HG02981 (cell line): ENCODE data around the gene CYP2C8.
"Not testable (repeated sequence)": the region's sequence is repeated elsewhere in the genome, so short reads cannot be mapped to it uniquely, and the experiment has no call there.

ENCODE experiments used
- ATAC-seq: cut with Tn5 transposase; IDR thresholded peaks from one replicate; pipeline ENCODE4 v1.9.1; 2021; ENCODE audit warnings: mild to moderate bottlenecking, moderate library complexity; ENCODE audit not compliant: unreplicated experiment

The CYP2C8 gene

GRCh38 chr10:95069286-95069685, at the start of gene CYP2C8:
Gene CYP2C8, minus strand, starts transcription at chr10:95069497. Its CDS starts 95 bp downstream, at chr10:95069402.
- no peak for ATAC-seq

GRCh38 chr10:95116869-95117269, 47.6 kb upstream of the CYP2C8 start:
- no peak for ATAC-seq

GRCh38 chr10:95110823-95111222, 41.5 kb upstream of the CYP2C8 start:
- ATAC-seq: not testable (repeated sequence)

- ATAC-seq: no peak
Measured at GRCh38 chr10:95097805-95098204, 28.5 kb upstream of the CYP2C8 start.

- ATAC-seq: no peak
Measured at GRCh38 chr10:95096143-95096542, 26.8 kb upstream of the CYP2C8 start.

- not testable (repeated sequence) for ATAC-seq
Measured at GRCh38 chr10:95079626-95080025, 10.3 kb upstream of the CYP2C8 start.

- ATAC-seq: no peak
Measured at GRCh38 chr10:95077556-95077955, 8.3 kb upstream of the CYP2C8 start.

GRCh38 chr10:95071107-95071660, 1.9 kb upstream of the CYP2C8 start:
- ATAC-seq: no peak

GRCh38 chr10:95064125-95064524, 5.2 kb downstream of the CYP2C8 start:
- ATAC-seq: not testable (repeated sequence)

GRCh38 chr10:95056744-95057363, 12.4 kb downstream of the CYP2C8 start:
- ATAC-seq: no peak

- no peak for ATAC-seq
Measured at GRCh38 chr10:95049919-95050318, 19.4 kb downstream of the CYP2C8 start.

- ATAC-seq: no peak
Measured at GRCh38 chr10:95048206-95048605, 21.1 kb downstream of the CYP2C8 start.

- ATAC-seq: no peak
Measured at GRCh38 chr10:95039281-95039680, 30.0 kb downstream of the CYP2C8 start.

GRCh38 chr10:95035332-95036295, 33.7 kb downstream of the CYP2C8 start:
- no peak for ATAC-seq

- no peak for ATAC-seq
Measured at GRCh38 chr10:95034401-95034800, 34.9 kb downstream of the CYP2C8 start.

- no peak for ATAC-seq
Measured at GRCh38 chr10:95031656-95032055, 37.6 kb downstream of the CYP2C8 start.

- ATAC-seq: no peak
Measured at GRCh38 chr10:95026461-95026860, 42.8 kb downstream of the CYP2C8 start.

- ATAC-seq: no peak
Measured at GRCh38 chr10:94997741-94998174, 71.5 kb downstream of the CYP2C8 start.

GRCh38 chr10:94992811-94993210, 76.5 kb downstream of the CYP2C8 start:
- no peak for ATAC-seq

GRCh38 chr10:94991243-94991888, 77.9 kb downstream of the CYP2C8 start:
- no peak for ATAC-seq

- ATAC-seq: no peak
Measured at GRCh38 chr10:94989192-94989591, 80.1 kb downstream of the CYP2C8 start.
